Inferior parietal cortex (tissue), 1 donor: ENCODE measurements around the gene CCDC63.
"Not testable (repeated sequence)": the region's sequence is repeated elsewhere in the genome, so short reads cannot be mapped to it uniquely, and the experiment has no call there.

Experiments
- DNase-seq: peaks from one replicate; pipeline ENCODE4 v3.0.0-alpha.2; 2016; ENCODE audit errors: extremely low spot score

Gene CCDC63

DNA sequence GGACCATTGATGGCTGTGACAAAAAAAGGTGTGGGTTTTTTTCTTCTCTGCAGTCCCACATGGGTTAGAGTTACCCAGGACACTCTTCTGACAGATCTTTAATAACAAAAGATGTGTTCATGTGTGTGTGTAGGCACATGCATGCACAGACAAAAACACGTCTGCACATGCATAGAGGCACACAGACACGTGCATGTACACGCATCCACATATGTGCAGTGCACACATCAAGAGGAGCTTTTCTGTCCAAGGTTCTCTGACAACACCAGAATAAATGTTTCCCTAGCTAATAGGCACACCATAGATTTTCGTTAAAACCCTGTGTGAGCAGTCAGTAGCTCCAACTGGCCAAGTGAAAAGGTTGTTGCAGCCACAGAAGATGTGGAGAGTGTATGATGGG lies 76.4 kb downstream of the CCDC63 start:
- no peak for DNase-seq

DNA sequence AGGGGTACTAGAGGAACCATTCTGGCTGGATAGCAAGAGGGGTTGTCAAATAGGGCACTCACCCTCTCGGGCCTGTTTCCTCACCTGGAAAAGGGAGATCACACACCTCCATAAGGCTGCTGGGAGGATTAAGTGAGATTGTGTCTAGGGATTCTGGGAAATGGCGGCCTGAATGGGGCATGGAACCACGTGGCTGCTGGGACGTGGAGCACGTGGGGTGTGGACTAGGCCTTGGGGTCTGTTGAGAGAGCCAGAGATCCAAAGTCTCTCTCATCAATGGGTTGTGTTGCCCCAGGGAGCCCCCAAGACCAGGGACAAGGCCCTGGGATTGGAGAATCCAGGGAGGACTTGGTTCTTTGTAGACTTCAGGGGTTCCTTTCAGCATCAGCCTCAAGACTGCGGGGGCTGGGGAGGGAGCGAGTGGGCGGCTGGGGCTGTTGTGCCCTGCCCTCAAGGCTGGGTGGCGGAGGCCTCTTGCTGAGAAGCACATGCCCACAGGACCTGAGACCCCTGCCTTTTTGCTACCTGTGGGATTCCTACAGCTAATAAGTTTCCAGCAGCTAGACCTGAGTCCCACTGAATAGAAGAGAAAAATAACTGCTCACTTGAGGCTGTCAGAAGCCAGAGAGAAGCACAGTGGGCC lies 77.0 kb downstream of the CCDC63 start:
- DNase-seq: no peak

DNA sequence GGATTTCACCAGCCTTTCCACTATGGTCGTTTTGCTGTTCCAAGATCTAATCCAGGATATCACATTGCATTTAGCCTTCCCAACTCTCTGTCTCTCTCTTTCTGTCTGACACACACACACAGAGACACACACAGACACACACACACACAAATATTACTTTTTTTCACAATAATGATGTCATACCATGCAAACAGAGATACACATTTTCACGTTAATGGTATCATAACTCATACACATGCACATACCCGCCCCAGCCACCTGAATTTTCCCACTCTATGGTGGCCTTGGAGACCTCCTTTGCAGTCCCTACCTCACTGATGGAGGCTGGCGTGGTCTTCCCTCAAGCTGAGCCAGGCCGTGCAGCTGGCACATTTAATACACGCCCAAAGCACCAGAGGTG lies 80.8 kb downstream of the CCDC63 start:
- no peak for DNase-seq

DNA sequence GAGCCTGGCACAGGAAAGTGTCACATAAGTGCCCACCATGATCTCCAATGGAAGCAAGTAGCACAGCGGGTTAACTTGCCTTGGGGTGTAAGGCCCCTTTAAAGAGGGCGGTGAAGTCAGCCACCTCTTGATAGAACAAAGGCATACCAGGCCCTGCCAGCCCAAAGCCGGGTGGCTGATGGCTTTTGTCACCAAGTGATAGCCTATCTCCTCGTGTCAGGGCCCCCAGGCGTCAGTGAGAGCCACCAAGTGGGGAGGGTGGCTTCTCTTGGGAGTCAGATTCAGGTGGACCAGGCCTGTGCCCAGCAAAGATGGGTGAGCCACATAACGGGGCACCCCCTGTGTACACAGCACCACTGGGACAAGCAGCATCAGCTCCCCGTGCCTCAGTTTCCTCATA lies 81.9 kb downstream of the CCDC63 start:
- no peak for DNase-seq

DNA sequence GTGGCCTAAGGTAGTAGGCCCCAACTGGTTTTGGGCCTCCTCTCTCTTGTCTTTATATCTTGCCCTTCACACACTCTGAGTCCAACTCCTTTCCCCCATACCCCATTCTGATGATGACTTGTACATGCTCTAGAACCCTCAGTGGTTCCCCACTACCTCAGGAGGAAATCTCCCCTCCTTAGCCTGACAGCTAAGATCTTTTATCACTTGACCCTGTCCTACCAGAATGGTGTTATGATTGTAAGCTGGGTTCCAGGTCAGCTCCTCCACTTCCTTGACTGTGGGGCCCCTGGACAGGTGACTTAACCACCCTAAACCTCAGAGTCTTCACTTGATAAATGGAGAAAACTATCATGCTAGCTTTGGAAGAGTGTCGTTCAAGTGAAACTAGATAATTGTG lies 83.0 kb downstream of the CCDC63 start:
- DNase-seq: no peak

DNA sequence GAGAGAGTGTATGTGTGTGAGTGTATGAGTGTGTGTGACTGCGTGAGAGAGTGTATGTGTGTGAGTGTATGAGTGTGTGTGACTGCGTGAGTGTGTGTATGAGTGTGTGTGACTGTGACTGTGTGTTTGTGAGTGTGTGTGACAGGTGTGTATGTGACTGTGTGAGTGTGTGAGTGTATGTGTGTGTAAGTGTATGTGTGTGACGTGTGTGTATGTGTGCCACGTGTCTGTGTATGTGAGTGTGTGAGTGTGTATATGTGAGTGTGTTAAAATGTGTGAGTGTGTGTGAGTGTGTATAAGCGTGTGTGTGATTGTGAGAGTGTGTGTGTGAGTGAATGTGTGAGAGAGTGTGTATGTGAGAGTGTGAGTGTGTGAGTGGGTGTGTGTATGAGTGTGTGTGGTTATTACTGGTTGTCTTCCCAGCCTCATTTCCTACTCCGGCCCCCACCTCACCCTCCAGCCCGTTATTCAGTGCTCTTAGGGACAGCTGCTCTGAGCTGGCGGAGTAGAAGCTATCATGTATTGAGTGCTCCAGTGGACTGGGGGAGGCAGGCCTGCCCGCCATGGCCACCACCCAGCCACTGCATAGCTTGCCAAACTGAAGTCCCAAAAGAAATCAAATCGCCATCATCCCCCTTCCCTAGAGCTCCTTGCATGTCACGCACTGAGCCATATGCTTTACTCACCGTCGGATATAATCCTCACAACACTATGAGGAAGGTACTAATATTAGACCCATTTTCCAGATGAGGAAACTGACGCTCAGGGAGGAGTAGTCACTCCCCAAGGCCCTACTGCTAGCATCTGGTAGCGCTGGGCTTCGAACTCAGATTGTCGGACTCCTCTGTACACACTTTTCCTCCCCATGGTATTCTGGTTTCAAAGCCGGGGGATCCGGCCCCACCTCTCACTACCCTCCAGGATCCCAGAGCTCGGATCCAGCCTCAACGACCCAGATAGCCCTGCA lies 83.8 kb downstream of the CCDC63 start:
- no peak for DNase-seq

DNA sequence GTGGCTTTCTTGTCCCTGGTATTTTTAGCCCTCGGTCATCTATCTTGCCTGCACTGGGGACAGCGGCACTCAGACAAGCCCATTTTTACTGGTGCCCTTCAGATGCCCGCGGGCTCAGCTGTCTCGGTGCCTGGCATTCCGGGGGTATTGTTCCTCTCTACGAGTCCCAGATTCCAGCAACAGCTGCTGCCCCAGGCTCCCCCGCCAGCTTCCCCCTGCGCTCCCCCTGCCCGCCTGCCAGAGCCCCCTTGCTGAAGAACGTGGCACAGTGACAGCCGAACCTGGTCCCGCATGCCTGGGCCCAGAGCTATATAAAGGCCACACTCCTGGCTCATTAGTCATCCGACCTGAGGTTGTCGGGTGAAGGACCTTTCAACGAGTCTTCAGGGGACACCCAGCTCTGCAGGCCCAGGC lies 84.5 kb downstream of the CCDC63 start:
- no peak for DNase-seq

DNA sequence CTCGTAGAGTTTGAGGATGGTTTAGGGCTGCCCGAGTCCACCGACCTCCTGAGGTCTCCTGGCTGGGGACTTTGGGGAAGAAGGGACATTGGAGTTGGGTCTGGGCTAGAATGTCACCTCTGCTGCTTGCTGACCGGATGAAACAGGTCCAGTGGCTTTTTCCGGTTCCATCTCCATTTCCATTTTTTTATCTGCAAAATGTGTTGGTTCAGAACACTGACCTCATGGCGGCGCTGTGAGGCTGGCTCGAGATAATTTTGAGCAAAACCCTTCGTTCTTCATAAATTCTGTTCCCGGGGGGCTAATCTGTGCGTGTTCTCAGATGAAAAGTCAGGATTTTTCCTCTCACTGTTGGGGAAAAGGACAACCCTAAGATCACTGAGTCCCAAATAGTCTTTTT lies 85.3 kb downstream of the CCDC63 start:
- DNase-seq: peak; percentile 12

DNA sequence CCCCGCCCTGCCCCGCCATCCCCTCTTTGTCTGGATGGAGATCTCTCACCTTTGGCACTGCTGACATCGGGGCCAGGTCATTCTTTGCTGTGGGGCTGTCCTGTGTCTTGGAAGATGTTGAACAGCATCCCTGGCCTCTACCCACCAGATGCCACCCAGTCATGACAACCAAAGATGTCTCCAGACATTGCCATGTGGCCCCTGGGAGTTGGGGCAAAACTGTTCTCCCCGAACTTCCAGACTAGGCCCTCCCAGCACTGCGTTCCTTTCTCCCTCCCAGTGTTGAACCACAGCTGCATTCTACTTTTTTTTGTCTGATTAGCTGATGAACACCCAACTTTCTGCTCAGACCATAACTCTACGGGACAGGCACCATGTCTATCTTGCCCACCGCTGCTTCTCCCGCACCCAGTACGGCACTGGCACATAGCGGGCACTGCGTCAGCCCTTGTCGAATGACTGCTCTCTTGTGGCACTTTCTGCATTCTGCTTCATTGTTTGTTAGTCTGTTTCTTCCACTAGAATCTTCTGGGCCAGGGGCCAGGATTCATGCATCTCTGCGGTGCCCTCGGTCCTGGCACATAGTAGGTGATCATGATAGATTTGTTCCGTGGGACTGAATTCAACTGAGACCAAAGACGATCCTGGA lies 86.7 kb downstream of the CCDC63 start:
- DNase-seq: no peak

DNA sequence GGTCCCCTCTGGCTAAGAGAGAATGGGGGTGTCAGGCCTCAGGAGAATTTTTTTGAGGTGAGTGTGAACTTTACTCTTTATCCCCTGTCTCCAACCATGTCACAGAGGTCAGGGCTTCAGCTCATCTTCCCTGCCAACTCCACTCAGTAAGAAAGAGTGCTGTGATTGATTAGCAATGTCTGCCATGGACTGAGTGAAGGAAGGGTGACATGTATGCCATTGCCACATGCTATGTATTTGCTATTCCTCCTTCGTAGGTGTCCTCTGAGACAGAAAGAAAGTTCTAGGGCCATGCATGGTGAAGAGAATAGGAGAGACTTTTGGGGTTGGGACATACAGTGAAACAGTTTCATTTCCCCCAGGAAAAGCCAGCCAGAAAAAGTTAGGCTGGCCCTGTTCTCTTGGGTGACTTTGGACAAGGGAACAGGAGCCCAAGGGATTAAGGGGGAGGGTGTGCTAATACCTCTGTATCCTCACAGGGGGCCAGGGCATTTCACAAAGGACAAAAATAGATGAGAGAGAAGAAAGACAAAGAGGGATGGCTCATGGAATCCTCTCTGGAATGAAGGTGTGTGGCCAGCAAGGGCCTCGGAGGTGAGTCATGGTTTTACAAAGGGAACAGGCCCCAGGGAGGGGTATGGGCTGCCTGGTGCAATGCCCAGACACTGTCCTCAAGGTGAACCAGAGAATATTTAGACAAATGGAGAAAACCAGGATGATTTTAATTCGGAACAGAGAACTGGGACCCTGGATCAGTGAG lies 87.5 kb downstream of the CCDC63 start:
- no peak for DNase-seq

DNA sequence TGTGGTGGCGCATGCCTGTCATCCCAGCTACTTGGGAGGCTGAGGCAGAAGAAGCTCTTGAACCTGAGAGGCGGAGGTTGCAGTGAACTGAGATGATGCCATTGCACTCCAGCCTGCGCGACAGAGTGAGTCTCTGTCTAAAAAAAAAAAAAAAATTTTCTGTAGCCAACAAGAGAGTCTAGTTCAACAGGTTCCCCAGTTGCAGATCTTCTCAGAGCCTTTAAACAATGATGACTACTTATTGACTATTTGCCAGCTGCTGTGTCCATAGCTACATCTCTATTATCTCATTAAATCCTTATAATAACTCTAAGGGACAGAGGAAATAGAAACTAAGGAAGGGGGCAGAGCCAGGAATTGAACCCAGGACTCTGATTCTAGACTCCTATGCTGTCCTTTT lies 88.8 kb downstream of the CCDC63 start:
- no peak for DNase-seq

DNA sequence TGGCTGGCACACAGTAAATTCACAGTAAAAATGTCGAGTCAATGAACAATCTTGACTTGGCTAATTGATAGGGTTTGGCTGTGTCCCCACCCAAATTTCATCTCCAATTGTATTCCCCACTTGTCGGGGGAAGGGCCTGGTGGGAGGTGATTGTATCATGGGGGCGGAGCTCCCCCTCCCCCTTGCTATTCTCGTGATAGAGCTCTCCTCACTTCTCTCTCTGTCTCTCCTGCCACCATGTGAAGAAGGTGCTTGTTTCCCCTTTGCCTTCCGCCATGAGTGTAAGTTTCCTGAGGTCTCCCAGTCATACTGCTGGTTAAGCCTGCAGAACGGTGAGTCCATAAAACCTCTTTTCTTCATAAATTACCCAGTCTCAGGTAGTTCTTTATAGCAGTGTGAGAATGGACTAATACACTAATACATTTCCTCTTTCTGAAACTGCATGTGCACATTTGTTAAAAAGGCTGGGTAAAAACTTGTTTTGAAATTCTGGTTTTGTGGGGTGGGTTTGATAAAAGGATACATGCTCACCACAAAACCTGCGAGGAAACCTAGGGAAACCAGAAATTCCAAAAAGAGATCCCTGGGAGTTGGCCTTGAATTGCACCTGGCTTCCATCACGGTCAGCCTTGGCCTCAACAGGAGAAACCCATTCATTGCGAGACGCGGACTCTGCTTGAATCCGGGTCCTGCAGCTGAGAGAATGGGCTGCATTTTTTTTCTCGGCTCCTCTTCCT lies 89.7 kb downstream of the CCDC63 start:
- no peak for DNase-seq

DNA sequence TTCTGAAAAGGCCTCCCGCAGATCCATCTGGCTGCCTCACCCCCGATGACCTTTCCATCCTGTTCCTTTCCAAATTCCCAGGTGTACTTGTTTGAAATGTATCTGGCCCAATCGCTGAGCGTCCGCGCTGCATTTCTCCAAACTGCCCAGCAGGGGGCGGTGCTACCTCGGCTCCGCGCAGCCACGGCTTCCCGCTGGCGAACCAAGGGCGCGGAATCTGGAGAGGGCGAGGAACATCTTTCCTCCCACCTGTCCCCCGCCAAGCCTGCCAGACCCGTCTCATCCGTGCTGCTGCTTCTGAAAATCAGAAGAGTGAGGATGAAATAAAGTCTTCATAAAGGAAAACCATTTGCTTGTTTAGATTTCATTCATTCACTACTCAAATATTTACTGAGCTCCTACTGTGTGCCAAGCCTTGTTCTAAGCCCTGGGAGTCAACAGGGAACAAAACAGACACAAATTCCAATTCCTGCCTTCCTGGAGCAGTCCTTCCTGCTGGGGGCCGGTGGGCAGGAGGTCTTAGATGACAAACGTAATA lies 90.4 kb downstream of the CCDC63 start:
- DNase-seq: peak; percentile 73

DNA sequence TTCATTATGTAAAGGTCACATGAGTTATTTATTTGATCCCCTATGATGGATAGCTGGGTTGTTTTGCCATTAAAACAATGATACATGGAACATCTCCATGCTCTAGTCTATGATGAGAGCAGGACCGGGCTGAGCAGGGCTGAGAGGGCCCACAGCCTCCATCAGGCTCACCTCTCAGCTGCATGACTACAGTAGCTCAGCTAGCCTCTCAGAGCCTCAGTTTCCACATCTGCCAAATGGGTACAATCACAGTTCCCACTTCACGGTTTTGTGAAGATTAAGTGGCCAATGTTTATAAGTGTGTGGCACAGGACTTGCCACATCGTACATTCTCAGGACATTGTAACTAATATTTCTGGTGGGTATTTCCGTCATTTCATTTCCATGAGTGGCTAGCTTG lies 93.5 kb downstream of the CCDC63 start:
- no peak for DNase-seq

DNA sequence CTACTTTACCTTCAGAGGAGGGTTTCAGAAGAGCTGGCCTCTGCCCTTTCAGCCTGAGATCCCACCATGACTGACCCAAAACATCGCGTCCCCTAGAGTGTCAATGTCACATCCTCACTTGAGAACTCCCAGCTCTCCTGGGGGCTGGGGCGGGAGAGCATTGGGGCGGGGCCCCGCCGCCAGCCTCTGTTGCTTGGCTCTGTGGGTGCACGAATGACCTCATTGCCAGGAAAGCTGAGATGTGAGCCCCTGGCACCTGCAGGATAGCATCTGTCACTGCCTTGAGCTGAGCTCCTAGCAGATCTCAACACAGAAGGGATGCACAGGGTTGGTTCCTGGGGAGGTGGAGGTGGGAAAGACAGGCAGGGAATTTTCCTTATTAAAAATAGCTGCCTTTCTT lies 94.1 kb downstream of the CCDC63 start:
- no peak for DNase-seq

DNA sequence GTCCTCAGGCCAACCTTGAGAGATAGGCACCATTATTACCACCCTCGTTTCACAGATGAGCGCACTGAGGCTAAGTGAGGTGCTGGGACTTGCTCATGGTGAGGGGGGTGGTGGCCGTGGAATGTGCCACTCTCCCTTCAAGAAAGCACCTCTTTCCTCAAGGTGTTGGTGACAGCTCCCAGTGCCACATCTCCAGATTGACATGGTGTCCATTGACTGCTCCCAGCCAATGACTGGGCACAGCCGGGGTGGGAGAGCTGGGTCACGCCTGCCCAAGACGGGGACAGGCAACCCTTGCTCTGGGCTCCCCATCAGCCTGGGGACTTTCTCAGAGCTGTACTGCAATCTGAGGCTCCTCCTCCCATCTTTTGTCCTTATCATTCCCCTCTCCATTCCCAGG lies 94.6 kb downstream of the CCDC63 start:
- DNase-seq: no peak

DNA sequence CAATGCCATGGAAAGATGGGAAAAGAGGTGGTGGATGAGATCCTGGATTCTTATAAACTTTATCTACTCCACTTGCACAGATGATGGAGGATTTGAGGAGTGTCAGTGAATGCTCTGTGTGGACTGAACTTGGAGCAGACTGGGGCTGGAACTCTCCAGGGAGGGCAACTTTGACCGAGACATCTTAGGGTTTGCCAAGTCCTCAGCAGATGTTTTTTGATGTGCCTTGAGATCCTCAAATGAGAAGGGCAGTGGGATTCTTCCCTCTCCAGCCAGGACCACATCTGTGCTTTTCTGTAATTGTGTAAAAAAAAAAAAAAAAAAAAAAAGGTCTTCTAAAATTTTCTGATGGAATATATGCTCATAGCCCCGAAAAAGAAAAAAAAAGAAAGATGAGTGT lies 96.6 kb downstream of the CCDC63 start:
- DNase-seq: no peak

DNA sequence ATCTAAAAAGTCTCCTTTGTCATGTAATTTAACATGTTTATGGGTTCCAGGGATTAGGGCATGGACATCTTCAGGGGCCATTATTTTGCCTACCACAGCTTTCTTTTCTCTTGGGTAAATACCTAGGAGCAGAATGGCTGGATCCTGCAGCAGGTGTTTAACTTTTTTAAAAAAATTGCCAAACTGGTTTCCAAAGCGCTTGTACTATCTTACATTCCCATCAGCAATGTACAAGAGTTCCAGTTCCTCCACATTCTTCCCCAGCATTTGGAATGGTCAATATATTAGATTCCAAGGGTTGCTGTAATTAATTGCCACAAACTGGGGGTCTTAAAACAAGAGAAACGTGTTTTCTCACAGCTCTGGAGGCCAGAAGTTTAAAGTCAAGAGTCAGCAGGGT lies 101.3 kb downstream of the CCDC63 start:
- DNase-seq: no peak

DNA sequence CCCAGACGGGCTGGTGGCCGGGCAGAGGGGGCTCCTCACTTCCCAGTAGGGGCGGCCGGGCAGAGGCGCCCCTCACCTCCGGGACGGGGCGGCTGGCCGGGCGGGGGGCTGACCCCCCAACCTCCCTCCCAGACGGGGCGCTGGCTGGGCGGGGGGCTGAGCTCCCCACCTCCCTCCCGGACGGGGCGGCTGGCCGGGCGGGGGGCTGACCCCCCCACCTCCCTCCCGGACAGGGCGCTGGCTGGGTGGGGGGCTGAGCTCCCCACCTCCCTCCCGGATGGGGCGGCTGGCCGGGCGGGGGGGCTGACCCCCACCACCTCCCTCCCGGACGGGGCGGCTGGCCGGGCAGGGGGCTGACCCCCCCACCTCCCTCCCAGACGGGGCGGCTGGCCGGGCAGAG lies 103.7 kb downstream of the CCDC63 start:
- DNase-seq: not testable (repeated sequence)

DNA sequence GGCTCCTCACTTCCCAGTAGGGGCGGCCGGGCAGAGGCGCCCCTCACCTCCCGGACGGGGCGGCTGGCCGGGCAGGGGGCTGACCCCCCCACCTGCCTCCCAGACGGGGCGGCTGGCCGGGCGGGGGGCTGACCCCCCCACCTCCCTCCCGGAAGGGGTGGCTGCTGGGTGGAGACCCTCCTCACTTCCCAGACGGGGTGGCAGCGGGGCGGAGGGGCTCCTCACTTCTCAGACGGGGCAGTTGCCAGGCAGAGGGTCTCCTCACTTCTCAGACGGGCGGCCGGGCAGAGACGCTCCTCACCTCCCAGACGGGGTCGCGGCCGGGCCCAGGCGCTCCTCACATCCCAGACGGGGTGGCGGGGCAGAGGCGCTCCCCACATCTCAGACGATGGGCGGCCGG lies 104.1 kb downstream of the CCDC63 start:
- not testable (repeated sequence) for DNase-seq
